CD4-positive, alpha-beta T cell (primary cell): ENCODE data around the gene SHKBP1. TPM values are rescaled to one million over a fixed set of nuclear protein-coding genes. Genes with fewer than 3 reads are reported as not detected.

Experiments
- ATAC-seq: fragments of 200-7000 bp; cut with Tn5 transposase; one replicate; pipeline ENCODE4 v1.10.0; 2022; ENCODE audit warnings: mild to moderate bottlenecking; ENCODE audit not compliant: poor library complexity
- CTCF ChIA-PET: fragments of 350-600 bp; sonication (Branson Sonifier 250); formaldehyde crosslinking; loops from one replicate; lab custom pipeline; 2021; ENCODE audit warnings: antibody characterized with exemption, inconsistent platforms; lab: Charles Lee
- POLR2A ChIA-PET: fragments of 350-600 bp; sonication (Branson Sonifier 250); formaldehyde crosslinking; loops from one replicate; lab custom pipeline; 2021; ENCODE audit warnings: antibody characterized with exemption, inconsistent platforms; lab: Charles Lee
- DNase-seq, 14 experiments: peaks; one replicate each; pipeline ENCODE4 v3.0.0-alpha.2; 2013 to 2020; ENCODE audit warnings: mixed read lengths in 2 of 14
- H3K27ac ChIP-seq, 2 donors: one replicate each; pipeline versions ENCODE4 v1.5.1 to v1.7.0; 2013; ENCODE audit warnings: low read length in 2 of 2, low read depth in 1 of 2, mild to moderate bottlenecking in 1 of 2
- H3K27me3 ChIP-seq, 2 experiments: 1 replicate in 1 of 2; 2 replicates in 1 of 2; pipeline versions ENCODE4 v1.6.1 to v1.7.0; 2013; ENCODE audit warnings: low read length in 2 of 2, control low read depth in 1 of 2, mild to moderate bottlenecking in 1 of 2, moderate library complexity in 1 of 2; ENCODE audit not compliant: insufficient read depth in 2 of 2, control insufficient read depth in 1 of 2
- H3K36me3 ChIP-seq: one replicate; pipeline ENCODE4 v1.6.1; 2013; ENCODE audit warnings: low read length, control low read depth; ENCODE audit not compliant: insufficient read depth
- H3K4me1 ChIP-seq: one replicate; pipeline ENCODE4 v1.6.1; 2013; ENCODE audit warnings: low read length, control low read depth; ENCODE audit not compliant: insufficient read depth
- H3K4me3 ChIP-seq: one replicate; pipeline ENCODE4 v1.5.1; 2013; ENCODE audit warnings: mild to moderate bottlenecking, low read length, moderate library complexity
- H3K9me3 ChIP-seq, 2 experiments: 1 replicate in 1 of 2; 2 replicates in 1 of 2; pipeline versions ENCODE4 v1.6.1 to v1.7.0; 2013; ENCODE audit warnings: low read length in 2 of 2, mild to moderate bottlenecking in 2 of 2, control low read depth in 1 of 2, moderate library complexity in 1 of 2; ENCODE audit not compliant: control insufficient read depth in 1 of 2, insufficient read depth in 1 of 2
- H3K27ac Mint-ChIP-seq: one replicate; pipeline ENCODE4 v1.8.0; 2020; ENCODE audit warnings: mixed read lengths
- H3K27me3 Mint-ChIP-seq: one replicate; pipeline ENCODE4 v1.8.0; 2021; ENCODE audit warnings: mixed read lengths
- H3K36me3 Mint-ChIP-seq: one replicate; pipeline ENCODE4 v1.8.0; 2021; ENCODE audit warnings: low read depth, mixed read lengths
- H3K4me1 Mint-ChIP-seq: one replicate; pipeline ENCODE4 v1.8.0; 2021; ENCODE audit warnings: low read depth, mixed read lengths
- H3K4me3 Mint-ChIP-seq: one replicate; pipeline ENCODE4 v1.8.0; 2020; ENCODE audit warnings: mild to moderate bottlenecking, mixed read lengths
- H3K9me3 Mint-ChIP-seq: one replicate; pipeline ENCODE4 v1.8.0; 2020; ENCODE audit warnings: mixed read lengths
- intact Hi-C, 2 experiments: fragments of 100-400 bp; cut with DNase I in 1 of 2; cut with micrococcal nuclease in 1 of 2; formaldehyde crosslinking; loops; one replicate each; pipeline versions ENCODE4 v1.15.1 to v1.9.0; 2023 to 2025; cut with DNase I, micrococcal nuclease
- total RNA-seq, 174 experiments: library from RNA in 2 of 174; stranded (reverse) in 2 of 174; gene quantifications; one replicate each; pipeline ENCODE4 v1.2.3 and lab custom pipeline; 2021 to 2026
- TF ChIP-seq, protein P1 (sequence below): fragments of 200-600 bp; IDR thresholded peaks from one replicate; pipeline ENCODE4 v1.8.0; 2022; ENCODE audit warnings: antibody characterized with exemption, mild to moderate bottlenecking

Gene SHKBP1
- total RNA-seq, 2 experiments from 2014 or later: 82.5 to 92.9 TPM

DNA sequence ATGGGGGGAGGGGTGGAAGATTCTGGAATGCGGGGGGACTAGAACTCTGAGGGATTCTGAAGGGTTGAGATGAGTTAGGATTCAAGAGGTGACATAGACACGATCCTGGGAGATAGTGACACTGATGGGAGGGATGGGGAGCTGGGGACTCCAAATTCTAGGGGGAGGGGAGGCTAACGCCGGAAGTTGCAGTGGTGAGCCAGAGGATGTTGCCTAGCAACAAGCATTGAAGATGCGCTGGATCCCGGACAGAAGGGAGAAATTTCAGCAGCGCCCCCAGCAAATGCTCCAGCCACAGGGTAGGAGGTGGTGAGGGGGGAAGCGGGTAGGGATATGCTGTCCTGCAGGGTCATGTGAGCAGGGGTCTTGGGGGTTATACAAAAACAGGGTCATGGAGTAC, 17.6 kb downstream of the SHKBP1 start:
- Histone ChIP-seq H3K36me3 (peaks cover 10% of the 10 kb centered on the region), H3K27me3 (peaks cover 15 to 29% of the 10 kb centered on the region in 2 experiments), H3K27ac (no peak overlapping the region), H3K4me3 (no peak overlapping the region), H3K9me3 (peaks cover 0 to 7% of the 10 kb centered on the region in 2 experiments), H3K4me1 (peaks cover 38% of the 10 kb centered on the region)
- peaks cover 29% of the 10 kb centered on the region for H3K27me3 Mint-ChIP-seq
- H3K4me1 Mint-ChIP-seq: peaks cover 30% of the 10 kb centered on the region
- no peaks in the 10 kb centered on the region for H3K9me3 Mint-ChIP-seq
- no peak for ATAC-seq
- intact Hi-C loops: loop anchor here in 1 of 2 experiments (2.0 kb wide), 1 partner anchor 17 kb away; the partner anchor contains the start of gene SHKBP1
- peaks cover 17% of the 10 kb centered on the region for H3K36me3 Mint-ChIP-seq
- TF ChIP-seq, protein P1, sequence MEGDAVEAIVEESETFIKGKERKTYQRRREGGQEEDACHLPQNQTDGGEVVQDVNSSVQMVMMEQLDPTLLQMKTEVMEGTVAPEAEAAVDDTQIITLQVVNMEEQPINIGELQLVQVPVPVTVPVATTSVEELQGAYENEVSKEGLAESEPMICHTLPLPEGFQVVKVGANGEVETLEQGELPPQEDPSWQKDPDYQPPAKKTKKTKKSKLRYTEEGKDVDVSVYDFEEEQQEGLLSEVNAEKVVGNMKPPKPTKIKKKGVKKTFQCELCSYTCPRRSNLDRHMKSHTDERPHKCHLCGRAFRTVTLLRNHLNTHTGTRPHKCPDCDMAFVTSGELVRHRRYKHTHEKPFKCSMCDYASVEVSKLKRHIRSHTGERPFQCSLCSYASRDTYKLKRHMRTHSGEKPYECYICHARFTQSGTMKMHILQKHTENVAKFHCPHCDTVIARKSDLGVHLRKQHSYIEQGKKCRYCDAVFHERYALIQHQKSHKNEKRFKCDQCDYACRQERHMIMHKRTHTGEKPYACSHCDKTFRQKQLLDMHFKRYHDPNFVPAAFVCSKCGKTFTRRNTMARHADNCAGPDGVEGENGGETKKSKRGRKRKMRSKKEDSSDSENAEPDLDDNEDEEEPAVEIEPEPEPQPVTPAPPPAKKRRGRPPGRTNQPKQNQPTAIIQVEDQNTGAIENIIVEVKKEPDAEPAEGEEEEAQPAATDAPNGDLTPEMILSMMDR: no peak
- H3K4me3 Mint-ChIP-seq: no peak overlapping the region
- DNase-seq: peak in 2 of 14 experiments; percentile 34 to 40
- ChIA-PET POLR2A (interaction anchor here (1.3 kb wide), 1 partner anchor 15 kb away, joined by 3 read pairs; no protein-coding TSS in a partner anchor), CTCF (no interaction called here)
- no peak overlapping the region for H3K27ac Mint-ChIP-seq

DNA sequence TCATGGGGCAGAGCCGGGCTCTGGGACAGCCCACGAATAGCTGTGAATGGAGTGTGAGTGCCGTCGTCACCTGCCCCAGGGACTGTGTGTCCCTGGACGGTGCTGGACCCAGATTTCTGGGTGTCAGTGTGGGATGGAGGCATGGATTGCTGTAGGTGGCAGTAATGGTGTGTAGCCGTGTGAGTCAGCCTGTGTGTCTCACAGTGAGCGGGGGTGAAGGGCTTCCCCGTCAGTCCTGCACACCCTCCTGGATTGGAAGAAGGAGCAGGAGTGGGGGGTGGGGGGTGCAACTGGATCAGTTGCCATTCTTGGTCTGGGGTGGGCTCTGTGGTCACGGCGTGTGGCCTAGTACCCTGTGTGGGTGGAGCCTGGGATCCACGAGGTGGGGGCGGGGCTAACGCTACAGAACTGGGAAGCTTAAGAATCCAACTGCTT, 18.0 kb downstream of the SHKBP1 start:
- Mint-ChIP-seq H3K4me1 (peaks cover 34% of the 10 kb centered on the region), H3K27ac (no peak overlapping the region), H3K9me3 (no peaks in the 10 kb centered on the region), H3K36me3 (peaks cover 17% of the 10 kb centered on the region), H3K4me3 (no peak overlapping the region), H3K27me3 (peaks cover 33% of the 10 kb centered on the region)
- peaks cover 0 to 7% of the 10 kb centered on the region in 2 experiments for H3K9me3 ChIP-seq
- peaks cover 18 to 33% of the 10 kb centered on the region in 2 experiments for H3K27me3 ChIP-seq
- no peak overlapping the region for H3K27ac ChIP-seq
- intact Hi-C loops: loop anchor here in 1 of 2 experiments (2.0 kb wide), 1 partner anchor 18 kb away; the partner anchor contains the start of gene SHKBP1
- DNase-seq (no peak), ATAC-seq (no peak)
- ChIA-PET POLR2A (no interaction called here), CTCF (interaction anchor here (0.7 to 0.9 kb wide), 2 partner anchors 9 to 16 kb away, joined by 3 read pairs; no protein-coding TSS in a partner anchor)
- peaks cover 10% of the 10 kb centered on the region for H3K36me3 ChIP-seq
- H3K4me1 ChIP-seq: peaks cover 42% of the 10 kb centered on the region
- no peak overlapping the region for H3K4me3 ChIP-seq
- TF ChIP-seq, protein P1: no peak

DNA sequence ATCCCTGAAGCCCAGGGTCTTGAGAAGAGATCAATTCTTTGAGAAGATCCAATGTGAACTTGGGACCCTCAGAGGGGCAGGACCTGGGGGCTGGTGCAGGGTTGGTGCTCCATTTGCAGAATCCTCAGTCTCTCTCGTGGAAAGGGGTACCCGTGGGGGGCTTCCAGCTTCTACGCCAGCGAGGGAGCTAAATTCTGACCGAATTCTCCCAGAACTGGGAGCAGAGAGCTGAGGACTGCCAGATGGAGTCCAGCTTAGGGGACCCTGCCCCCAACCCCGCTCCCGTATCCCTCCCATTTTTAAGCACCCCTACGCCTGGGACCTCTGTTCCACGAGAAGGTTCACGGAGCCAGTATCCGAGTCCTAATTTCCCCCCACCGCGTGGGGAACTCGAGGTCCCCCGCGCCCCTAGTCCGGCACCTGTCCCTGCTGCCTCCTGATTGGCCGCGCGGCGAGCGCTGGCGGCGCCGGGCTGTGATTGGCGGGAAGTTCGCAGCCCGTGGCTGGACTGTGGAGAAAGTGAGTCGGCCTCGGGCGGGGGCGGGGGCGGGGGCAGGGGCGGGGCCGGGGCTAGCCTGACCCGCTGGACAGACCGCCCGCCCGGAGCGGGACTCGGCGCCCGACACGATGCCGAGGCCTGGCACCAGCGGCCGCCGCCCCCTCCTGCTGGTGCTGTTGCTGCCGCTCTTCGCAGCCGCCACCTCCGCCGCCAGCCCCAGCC, 20.1 kb downstream of the SHKBP1 start:
- CTCF ChIA-PET: no interaction called here
- H3K36me3 Mint-ChIP-seq: peaks cover 5% of the 10 kb centered on the region
- peaks cover 48% of the 10 kb centered on the region for H3K27me3 Mint-ChIP-seq
- Histone ChIP-seq H3K4me1 (peaks cover 62% of the 10 kb centered on the region), H3K36me3 (no peaks in the 10 kb centered on the region), H3K27ac (no peak overlapping the region), H3K27me3 (peaks cover 33 to 52% of the 10 kb centered on the region in 2 experiments), H3K9me3 (peaks cover 0 to 7% of the 10 kb centered on the region in 2 experiments), H3K4me3 (no peak overlapping the region)
- POLR2A ChIA-PET: no interaction called here
- intact Hi-C loops: no loop called here
- peaks cover 47% of the 10 kb centered on the region for H3K4me1 Mint-ChIP-seq
- no peak overlapping the region for H3K4me3 Mint-ChIP-seq
- DNase-seq: peak in 2 of 14 experiments; percentile 49 to 50
- no peak for ATAC-seq
- TF ChIP-seq, protein P1: no peak
- no peak overlapping the region for H3K27ac Mint-ChIP-seq
- H3K9me3 Mint-ChIP-seq: no peaks in the 10 kb centered on the region
